ENCODE data around the gene P2RX4. TPM values are rescaled to one million over a fixed set of nuclear protein-coding genes. Genes with fewer than 3 reads are reported as not detected.
"Not testable (repeated sequence)": the region's sequence is repeated elsewhere in the genome, so short reads cannot be mapped to it uniquely, and the experiment has no call there.

The P2RX4 gene
- total RNA-seq, result 11.4 TPM

DNA sequence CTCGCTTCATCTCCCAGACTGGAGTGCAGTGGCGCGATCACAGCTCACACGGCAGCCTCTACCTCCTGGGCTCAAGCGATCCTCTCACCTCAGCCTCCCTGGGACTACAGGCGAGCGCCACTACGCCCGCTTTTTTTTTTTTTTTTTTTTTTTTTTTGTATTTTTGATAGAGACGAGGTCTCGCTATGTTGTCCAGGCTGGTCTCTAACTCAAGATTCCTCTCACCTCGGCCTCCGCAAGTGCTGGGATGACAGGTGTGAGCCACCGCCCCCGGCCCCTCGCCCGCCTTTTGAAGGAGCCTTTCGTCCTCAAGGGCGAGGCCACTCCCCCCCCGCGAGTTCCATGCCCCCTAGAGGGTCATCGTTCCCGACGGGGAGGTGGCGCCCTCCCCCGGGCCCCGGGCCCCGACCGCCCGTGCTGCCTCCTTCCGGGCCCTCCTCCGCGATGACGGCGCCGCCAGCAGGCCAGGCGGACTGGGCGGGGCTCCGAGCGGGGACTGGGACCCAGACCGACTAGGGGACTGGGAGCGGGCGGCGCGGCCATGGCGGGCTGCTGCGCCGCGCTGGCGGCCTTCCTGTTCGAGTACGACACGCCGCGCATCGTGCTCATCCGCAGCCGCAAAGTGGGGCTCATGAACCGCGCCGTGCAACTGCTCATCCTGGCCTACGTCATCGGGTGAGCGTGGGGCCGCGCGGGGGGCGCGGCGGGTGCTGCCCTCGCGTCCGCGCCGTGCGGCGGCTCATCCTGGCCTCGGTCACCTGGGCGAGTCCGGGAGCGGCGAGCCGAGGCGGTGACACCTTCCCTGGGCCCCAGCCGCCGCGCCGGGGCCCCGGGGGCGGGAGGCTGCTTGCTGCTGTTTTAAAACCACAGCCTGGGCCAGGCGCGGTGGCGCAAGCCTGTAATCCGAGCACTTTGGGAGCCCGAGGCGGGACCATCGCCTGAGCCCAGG is at the start of gene P2RX4:
Gene P2RX4 (plus strand): TSS at position 506 of the 949 bp plus-strand sequence. CDS start 36 bp downstream, at position 542.
- DNase-seq, result peak; percentile 91

- DNase-seq, result no peak
These were observed 47.5 kb upstream of the P2RX4 start for GRCh38 chr12:121162384-121162783.

DNA sequence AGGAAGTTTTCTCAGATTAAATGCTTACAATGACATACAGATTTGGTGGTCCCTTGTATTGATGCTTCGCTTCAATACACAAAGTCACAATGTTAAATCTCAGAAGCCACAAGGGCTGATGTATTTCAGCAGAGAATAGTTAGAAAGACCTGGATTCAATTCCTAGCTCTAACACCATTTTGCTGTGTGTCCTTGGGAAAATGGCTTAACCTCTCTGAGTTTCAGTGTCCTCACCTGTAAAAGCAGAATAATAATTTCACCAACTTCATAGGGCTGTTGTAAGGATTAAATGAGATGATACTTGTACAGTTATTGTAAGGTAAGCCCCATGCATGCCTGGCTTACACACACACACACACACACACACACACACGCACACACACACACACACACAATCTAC is 46.9 kb upstream of the P2RX4 start:
- no peak for DNase-seq

- not testable (repeated sequence) for DNase-seq
These were observed 45.1 kb upstream of the P2RX4 start for GRCh38 chr12:121164839-121165238.

- no peak for DNase-seq
These were observed 44.6 kb upstream of the P2RX4 start for GRCh38 chr12:121165316-121165715.

GRCh38 chr12:121166356-121166755 is 43.6 kb upstream of the P2RX4 start:
- DNase-seq, result no peak

DNA sequence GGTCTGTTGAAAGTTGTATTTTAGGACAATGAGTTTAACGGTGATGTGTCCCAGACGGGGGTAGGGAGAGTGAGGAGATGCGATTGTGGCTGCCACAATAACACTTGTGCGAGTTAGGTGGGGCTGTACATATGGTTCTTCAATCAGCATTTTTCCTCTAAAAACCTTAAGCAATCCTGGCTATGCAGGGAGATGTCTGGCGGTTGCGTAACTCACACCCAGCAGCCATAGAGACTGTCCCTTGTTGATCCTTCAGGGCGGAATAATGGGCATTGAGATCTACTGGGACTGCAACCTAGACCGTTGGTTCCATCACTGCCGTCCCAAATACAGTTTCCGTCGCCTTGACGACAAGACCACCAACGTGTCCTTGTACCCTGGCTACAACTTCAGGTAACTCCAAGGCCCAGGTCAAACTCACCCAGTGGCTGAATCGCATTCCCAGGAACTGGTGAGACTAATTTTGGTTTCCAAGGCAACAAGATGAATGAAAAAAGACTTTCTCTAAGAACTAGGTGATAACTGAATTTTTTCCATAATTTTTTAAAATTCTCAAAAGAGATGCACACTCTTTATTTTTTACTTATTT is 42.6 kb upstream of the P2RX4 start:
- no peak for DNase-seq

DNA sequence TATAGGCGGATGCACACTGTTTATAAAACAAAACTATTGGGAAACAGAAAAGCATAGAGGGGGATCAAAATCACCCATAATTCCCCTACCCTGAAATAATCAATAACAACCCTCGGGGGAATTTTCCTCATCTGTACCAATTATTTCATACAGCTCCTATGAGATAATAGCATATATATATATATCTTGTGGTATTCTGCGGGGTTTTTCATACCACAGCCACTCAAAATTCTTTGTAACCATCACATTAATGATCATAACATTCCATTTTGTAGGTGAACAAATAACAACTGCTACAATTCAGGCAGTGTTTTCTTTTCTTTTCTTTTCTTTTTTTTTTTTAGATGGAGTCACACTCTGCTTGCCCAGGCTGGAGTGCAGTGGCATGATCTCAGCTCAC is 42.0 kb upstream of the P2RX4 start:
- DNase-seq, result no peak

DNA sequence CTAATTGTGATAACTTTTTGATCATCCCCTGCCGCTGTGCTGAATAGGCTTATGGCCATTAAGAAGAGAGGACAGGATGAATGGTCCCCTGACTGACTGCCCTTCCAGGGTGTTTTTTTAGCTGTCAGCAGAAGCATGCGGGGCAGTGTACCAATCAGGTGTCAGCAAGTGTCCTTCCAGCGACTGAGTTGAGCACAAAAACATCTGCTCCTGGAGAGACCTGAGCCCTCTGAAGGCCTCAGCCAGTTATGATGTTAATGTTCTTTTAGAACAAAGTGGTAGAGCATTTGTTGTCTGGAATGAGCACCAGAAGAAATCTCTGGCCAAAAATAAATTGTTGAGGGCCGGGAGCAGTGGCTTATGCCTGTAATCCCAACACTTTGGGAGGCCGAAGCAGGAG is 39.8 kb upstream of the P2RX4 start:
- no peak for DNase-seq

- DNase-seq, result no peak
These were observed 39.2 kb upstream of the P2RX4 start for GRCh38 chr12:121170611-121171260.

- no peak for DNase-seq
These were observed 37.8 kb upstream of the P2RX4 start for GRCh38 chr12:121172145-121172544.

DNA sequence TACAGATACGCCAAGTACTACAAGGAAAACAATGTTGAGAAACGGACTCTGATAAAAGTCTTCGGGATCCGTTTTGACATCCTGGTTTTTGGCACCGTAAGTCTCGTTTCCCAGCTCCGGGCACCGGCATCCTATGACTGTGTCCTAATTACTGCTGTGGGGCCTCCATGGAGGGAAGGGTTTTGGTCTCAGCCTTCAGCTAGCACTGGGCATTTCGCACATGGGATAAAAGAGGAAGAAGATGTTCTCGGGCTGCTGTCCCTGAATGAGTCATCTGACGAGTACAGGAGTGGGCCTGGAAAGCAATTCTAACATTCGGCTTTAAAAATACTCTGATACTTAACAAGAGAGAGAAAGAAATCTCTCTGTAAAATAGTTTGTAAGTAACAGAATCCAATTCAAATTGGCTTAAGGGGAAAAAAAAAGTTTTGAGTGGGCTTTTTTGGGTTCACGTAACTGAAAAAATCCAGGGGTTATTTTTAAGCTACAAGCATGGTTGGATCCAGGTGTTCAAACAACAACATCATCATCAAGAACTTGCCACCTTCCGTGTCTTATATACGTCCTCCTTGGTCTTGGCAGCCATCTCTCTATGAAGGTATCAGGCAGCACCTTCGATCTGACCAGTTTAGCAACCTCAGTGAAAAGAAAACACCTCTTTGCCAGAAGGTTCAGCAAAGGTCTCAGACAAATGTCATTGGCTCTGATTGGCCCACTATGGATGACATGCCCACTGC is 34.4 kb upstream of the P2RX4 start:
- no peak for DNase-seq

DNA sequence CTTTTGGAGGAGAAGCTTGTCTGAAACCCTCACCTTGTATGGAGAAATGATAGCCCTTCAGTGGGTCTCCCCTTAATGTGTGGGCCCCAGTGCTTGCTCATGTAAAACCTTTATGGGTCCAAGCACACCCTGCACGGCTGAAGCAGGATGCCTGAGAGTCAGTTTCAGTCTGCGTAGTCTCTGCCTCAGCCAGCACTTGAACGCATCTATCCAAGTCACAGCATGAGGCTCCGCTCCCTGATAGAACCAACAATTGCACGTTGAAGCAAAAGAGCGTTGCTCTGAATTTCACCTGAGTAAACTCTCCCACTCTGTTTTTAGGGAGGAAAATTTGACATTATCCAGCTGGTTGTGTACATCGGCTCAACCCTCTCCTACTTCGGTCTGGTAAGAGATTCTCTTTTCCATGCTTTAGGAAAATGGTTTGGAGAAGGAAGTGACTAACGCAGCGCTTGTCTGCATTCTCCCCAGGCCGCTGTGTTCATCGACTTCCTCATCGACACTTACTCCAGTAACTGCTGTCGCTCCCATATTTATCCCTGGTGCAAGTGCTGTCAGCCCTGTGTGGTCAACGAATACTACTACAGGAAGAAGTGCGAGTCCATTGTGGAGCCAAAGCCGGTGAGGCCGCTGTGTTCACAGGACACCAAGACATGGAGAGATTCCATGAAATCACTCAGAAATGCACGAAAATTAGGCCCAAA is 33.0 kb upstream of the P2RX4 start:
- DNase-seq, result no peak

DNA sequence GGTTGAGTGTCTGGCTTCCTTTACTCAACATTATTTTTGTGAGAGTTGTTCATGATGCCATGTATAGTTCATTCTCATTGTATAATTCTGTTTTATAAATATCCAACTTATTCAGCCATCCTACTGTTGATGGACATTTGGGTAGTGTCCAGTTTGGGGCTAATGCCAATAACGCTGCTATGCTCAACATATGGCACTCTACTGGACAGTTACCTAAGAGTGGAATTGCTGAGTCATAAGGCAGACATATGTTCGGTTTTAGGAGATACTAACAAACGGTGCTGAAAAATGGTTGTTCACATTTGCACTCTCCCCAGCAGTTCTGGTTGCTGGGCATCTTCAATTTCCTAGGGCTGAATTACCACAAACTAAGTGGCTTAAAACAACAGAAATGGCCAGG is 28.7 kb upstream of the P2RX4 start:
- no peak for DNase-seq

DNA sequence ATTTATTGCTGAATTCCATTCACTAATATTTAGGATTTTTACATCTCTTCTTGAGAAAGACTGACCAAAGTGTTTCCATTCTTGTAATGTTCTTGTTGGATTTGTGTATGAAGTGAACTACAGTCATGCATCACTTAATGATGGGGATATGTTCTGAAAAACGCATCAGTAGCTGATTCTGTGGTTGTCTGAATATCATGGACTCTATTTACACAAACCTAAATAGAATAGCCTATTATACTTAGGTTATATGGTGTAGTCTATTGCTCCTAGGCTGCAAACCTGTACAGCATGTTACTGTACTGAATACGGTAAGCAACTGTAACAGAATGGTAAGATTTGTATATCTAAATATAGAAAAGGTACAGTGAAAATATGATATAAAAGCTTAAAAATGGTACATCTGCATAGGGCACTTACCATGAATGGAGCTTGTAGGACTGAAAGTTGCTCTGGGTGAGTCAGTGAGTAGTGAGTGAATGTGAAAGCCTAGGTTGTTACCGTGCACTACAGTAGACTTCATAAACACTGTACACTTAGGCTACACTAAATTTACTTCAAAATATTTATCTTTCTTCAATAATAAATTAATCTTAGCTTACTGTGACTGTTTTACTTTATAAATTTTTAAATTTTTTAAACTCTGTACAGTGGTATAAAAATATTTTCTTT is 27.6 kb upstream of the P2RX4 start:
- no peak for DNase-seq

DNA sequence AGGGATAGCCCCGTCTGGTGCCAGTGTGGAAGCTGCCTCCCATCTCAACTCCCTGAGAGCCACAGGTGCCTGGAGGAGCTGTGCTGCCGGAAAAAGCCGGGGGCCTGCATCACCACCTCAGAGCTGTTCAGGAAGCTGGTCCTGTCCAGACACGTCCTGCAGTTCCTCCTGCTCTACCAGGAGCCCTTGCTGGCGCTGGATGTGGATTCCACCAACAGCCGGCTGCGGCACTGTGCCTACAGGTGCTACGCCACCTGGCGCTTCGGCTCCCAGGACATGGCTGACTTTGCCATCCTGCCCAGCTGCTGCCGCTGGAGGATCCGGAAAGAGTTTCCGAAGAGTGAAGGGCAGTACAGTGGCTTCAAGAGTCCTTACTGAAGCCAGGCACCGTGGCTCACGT is 25.5 kb upstream of the P2RX4 start:
- no peak for DNase-seq

GRCh38 chr12:121184984-121185889 is 24.7 kb upstream of the P2RX4 start:
- DNase-seq, result no peak

DNA sequence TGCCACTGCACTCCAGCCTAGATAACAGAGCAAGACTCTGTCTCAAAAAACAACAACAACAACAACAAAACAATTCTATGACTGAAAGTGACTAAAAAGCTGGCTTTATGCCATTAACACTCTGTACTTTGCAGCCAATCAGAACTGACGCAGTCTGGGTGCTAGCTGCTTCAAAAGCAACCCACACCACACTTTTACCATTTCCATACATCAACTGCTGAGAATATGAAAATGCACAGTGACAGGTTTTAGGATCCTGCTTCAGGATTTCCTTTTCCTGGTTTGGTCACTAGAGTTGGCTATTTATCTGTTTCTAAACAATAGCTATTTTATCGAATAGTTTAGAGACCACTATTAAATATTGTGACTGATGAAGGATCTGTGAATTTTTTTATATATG is 23.1 kb upstream of the P2RX4 start:
- DNase-seq, result no peak

DNA sequence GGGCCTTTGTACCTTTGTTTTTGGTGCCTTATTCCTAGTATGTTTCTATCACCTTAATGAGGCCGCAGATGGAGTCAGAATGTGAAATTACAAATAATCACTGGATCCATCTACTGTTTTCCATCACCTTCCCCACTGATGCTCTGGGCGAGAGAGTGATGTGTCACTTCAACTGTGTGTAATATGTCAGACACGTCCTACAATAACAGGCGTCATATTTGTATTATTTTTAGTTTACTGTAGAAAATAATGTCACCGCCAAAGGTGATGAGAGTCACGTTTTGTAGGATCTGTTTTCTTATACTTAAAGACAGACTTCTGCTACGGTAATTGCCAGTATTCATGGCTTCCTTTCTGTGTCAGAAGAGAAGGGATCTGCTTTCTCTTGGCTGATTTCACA is 22.4 kb upstream of the P2RX4 start:
- DNase-seq, result no peak

DNA sequence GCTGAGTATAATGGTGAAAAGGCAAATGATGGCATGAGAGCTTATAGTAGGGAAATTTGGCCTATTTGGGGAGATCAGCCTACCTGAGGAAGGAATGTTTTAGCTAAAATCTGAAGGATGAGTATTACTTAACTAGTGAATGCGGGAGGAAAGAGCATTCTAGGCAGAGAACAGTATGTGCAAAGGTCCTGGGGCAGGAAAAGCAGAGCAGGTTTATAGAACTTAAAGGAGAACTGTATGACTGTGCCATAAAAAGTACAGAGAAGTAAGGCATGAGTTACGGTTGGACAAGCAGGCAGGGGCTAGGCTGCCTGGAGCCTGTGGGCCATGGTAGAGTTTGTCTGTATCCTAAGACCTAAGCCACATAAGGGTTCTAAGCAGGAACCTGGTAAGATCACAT is 21.7 kb upstream of the P2RX4 start:
- no peak for DNase-seq

Data from tongue (tissue), 2 donors.